BE2C (cell line): ENCODE results near the gene PCDHGC4. TPM values are rescaled to one million over a fixed set of nuclear protein-coding genes. Genes with fewer than 3 reads are reported as not detected.

Source experiments
- DNase-seq: peaks from one replicate; pipeline ENCODE4 v3.0.0-alpha.2; 2020
- H3K27me3 ChIP-seq: fragments of 250-450 bp; sonication (Bioruptor Pico); 2 replicates; pipeline ENCODE4 v1.5.1; 2020; ENCODE audit warnings: mild to moderate bottlenecking
- H3K36me3 ChIP-seq: fragments of 250-450 bp; sonication (Bioruptor Pico); 2 replicates; pipeline ENCODE4 v1.5.1; 2020; ENCODE audit warnings: mild to moderate bottlenecking
- H3K4me1 ChIP-seq: fragments of 250-450 bp; sonication (Bioruptor Pico); 2 replicates; pipeline ENCODE4 v1.5.1; 2020
- H3K4me3 ChIP-seq: 2 replicates; pipeline ENCODE4 v1.5.1; 2011; ENCODE audit warnings: low read depth, low read length
- H3K9me3 ChIP-seq: fragments of 250-450 bp; sonication (Bioruptor Pico); 2 replicates; pipeline ENCODE4 v1.5.1; 2020
- polyA plus RNA-seq: library from polyadenylated mRNA; unstranded; fragments of >200 nt; gene quantifications from one replicate; pipeline ENCODE4 v1.2.1, GENCODE V29; 2012; ENCODE audit warnings: low read depth, missing spikeins; ENCODE audit not compliant: insufficient read length, insufficient read depth
- TF ChIP-seq, protein P1 (sequence below): IDR thresholded peaks from 2 replicates; pipeline ENCODE4 v1.5.1; 2012; ENCODE audit warnings: mild to moderate bottlenecking, low read depth, low read length

Gene PCDHGC4
- 8.0 TPM for polyA plus RNA-seq

DNA sequence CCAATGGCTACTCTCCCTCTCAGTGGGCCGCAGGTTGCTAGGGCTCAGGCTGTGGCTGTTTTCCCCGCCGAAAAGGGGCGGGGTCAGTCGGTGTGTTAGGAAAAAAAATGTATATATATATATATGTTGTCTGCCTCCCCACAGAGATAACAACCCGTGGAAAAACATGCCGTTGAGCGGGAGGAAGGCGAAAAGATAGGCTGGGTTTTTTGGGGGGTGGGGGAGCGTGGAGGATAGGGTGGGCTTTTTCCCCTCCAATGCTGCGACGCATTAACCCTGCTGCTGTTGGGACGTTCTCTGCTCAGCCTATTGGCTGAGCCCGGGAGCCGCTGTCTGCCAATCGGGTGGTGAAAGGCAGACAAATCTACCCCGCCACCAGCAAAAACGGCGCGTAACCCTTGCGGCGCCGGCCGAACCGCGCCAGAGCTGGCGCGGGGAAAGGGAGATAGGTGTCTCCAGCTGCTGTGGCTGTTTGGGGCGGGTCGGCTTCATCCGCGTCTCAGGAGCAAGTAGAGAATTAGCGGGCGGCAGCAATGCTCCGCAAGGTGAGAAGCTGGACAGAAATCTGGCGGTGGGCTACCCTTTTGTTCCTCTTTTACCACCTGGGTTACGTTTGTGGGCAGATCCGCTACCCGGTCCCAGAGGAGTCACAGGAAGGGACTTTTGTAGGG lies at the start of gene PCDHGC4:
Gene PCDHGC4, plus strand, starts transcription at position 390 of the 671 bp plus-strand sequence. Its CDS starts 144 bp downstream, at position 534.
- TF ChIP-seq, protein P1, sequence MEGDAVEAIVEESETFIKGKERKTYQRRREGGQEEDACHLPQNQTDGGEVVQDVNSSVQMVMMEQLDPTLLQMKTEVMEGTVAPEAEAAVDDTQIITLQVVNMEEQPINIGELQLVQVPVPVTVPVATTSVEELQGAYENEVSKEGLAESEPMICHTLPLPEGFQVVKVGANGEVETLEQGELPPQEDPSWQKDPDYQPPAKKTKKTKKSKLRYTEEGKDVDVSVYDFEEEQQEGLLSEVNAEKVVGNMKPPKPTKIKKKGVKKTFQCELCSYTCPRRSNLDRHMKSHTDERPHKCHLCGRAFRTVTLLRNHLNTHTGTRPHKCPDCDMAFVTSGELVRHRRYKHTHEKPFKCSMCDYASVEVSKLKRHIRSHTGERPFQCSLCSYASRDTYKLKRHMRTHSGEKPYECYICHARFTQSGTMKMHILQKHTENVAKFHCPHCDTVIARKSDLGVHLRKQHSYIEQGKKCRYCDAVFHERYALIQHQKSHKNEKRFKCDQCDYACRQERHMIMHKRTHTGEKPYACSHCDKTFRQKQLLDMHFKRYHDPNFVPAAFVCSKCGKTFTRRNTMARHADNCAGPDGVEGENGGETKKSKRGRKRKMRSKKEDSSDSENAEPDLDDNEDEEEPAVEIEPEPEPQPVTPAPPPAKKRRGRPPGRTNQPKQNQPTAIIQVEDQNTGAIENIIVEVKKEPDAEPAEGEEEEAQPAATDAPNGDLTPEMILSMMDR: no peak
- Histone ChIP-seq H3K4me3 (peak within 1 kb of the TSS; percentile 78), H3K9me3 (no peaks in the 10 kb centered on the region), H3K36me3 (peaks cover 45% of the 10 kb centered on the region), H3K27me3 (no peaks in the 10 kb centered on the region), H3K4me1 (no peaks in the 10 kb centered on the region; the same call in none of the 2 replicates)
- peak; percentile 82 for DNase-seq

DNA sequence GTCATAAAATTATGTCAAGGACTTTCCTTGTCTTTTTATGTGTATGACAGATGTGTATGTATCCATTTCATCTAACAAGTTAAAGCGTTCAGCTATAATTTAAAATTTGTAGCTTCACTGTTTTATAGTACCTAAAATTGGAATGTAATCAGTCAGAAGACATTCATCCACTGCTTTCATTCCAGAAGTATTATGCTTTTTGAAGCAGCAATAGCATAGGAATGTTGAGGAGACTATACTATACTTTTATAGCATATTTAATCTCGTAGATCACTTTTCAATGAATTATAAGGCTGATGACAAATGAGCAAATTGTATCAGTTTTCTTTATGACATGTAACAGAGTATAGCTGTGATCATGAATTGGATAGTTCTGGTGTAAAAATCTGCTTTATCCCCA lies 47.6 kb upstream of the PCDHGC4 start:
- no peaks in the 10 kb centered on the region for H3K27me3 ChIP-seq
- DNase-seq: no peak
- TF ChIP-seq, protein P1: no peak

DNA sequence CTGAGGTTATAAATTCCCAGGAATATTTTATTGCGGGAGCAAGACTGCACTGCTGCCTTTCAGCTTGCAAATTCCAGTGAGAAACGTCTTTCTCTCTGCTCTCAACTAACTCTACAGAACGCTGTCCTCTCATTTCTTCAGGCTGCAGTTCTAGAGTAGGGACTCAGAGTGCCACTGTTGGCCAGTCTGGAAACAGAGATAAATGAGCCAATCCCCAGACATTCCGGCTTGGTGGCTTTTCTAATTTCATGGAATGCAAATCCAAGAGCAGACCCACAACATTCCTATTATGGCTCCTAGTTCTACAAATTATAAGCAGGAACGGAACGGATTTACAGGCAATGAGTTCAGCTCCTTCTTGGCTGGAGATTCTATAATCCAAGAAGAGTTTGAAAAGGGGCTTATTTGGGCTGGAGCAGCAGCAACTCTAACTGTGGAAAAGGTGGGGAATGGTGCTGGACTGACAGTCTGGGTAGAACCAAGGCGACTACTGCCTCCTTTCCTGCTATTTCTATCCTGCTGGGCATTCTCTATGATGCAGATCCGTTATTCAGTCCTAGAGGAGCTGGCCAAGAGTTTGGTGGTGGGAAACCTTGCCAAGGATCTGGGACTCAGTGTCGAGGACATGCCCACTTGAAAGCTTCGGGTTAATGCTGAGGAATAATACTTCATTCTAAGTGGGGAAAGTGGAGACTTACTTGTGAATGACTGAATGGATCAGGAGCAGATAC lies 45.3 kb upstream of the PCDHGC4 start:
- TF ChIP-seq, protein P1: no peak
- no peak for DNase-seq
- Histone ChIP-seq H3K4me3 (no peak overlapping the region), H3K9me3 (no peaks in the 10 kb centered on the region), H3K36me3 (no peaks in the 10 kb centered on the region), H3K4me1 (no peaks in the 10 kb centered on the region), H3K27me3 (no peaks in the 10 kb centered on the region)

More for the DNA sequence above, 47.6 kb upstream of the PCDHGC4 start:
- no peak overlapping the region for H3K4me3 ChIP-seq
- H3K36me3 ChIP-seq: no peaks in the 10 kb centered on the region
- H3K4me1 ChIP-seq: no peaks in the 10 kb centered on the region
- H3K9me3 ChIP-seq: no peaks in the 10 kb centered on the region

DNA sequence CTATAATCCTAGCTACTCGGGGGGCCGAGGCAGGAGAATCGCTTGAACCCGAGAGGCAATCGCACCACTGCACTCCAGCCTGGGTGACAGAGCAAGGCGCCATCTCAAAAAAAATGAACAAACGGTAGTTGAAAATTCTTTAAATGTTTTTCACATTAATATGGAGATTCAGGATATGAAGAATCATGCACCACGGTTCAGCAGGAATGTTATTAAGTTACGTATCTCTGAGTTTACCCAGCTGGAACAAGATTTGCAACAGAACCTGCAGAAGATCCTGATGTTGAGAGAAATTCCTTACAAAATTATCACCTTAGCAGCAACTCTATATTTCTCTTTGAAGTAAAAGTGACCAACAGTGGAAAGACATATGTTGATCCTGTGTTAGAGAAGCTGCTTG lies 44.5 kb upstream of the PCDHGC4 start:
- no peak for DNase-seq
- no peaks in the 10 kb centered on the region for H3K4me1 ChIP-seq
- no peaks in the 10 kb centered on the region for H3K9me3 ChIP-seq
- no peaks in the 10 kb centered on the region for H3K36me3 ChIP-seq
- H3K4me3 ChIP-seq: no peak overlapping the region
- no peaks in the 10 kb centered on the region for H3K27me3 ChIP-seq
- TF ChIP-seq, protein P1: no peak

DNA sequence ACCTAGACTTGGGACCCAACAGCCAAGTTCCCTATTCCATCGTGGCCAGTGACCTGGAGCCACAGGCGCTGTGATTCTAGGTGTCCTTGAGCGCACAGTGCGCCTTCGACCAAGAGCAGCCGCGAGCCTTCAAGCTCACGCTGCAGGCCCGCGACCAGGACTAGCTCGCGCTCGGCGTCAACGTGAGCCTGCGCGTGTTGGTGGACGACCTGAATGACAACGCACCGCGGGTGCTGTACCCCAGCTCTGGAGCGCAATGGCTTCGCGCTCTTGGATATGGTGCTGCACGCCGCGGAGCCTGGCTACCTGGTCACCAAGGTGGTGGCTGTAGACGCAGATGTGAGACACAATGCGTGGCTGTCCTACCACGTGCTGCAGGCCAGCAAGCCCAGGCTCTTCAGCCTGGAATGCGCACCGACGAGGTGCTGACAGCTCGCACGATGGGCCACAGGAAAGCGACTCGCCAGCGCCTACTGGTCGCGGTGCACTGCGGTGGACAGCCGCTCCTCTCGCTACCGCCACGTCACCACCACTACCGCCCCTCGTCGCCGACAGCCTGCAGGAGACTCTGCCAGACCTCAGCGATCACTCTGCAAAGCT lies 43.2 kb upstream of the PCDHGC4 start:
- H3K9me3 ChIP-seq: no peaks in the 10 kb centered on the region
- no peak for DNase-seq
- H3K4me3 ChIP-seq: no peak overlapping the region
- H3K4me1 ChIP-seq: no peaks in the 10 kb centered on the region
- no peaks in the 10 kb centered on the region for H3K36me3 ChIP-seq
- TF ChIP-seq, protein P1: no peak
- no peaks in the 10 kb centered on the region for H3K27me3 ChIP-seq

DNA sequence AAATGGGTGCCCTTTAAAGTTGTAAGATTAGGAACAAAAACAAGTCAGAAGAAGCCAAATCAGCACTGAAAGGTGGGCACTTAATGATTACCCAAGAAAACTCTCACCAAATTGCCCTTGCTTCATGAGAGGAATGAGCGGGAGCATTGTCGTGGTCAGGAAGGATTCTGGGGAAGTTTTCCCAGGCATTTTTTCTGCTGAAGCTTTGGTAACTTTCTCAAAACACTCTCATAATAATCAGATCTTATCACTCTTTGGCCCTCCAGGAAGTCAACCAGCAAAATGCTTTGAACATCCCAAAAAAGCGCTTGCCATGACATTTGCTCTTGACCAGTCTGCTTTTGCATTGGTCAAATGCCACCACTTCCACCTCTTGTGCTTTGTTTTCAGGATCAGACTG lies 19.5 kb upstream of the PCDHGC4 start:
- peaks cover 3% of the 10 kb centered on the region; the same call in 1 of the 2 replicates for H3K4me1 ChIP-seq
- no peak overlapping the region for H3K4me3 ChIP-seq
- TF ChIP-seq, protein P1: no peak
- no peaks in the 10 kb centered on the region for H3K9me3 ChIP-seq
- DNase-seq: no peak
- H3K36me3 ChIP-seq: no peaks in the 10 kb centered on the region
- H3K27me3 ChIP-seq: no peaks in the 10 kb centered on the region
